ENCODE results near the gene STARD13.

The STARD13 gene

DNA sequence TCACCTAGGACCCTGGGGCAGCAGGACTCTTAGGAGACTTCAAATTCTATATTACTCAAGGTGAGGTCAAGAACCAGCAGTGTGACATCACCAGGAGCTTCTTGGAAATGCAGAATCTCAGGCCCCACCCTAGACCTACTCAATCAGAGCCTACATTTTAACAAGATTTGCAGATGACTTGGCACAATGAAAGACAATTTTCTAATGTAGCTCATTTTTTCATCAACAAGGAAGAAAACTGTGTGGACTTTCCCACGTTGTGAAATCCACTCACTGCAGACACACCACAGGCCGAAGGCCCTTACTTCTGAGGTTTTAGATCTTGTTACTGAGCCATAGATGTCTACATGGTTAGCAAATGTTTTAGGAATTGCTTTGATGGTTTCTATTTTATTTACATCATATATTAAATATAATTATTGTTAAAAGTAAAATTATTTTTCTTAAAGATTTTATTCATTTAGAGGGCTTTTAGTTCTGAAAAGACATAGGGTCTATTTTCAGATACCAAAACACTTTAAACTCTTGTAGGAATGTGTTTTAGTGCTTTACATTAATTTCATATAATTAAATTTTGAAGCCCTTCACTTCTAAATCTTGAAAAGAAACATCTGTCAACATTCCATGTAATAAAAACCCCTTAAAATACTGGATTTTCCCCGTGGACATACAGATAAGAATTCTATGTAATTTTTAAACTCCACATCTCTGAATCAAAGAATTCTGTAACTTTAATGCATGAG, 18.5 kb upstream of the STARD13 start:
- no peak for DNase-seq

DNA sequence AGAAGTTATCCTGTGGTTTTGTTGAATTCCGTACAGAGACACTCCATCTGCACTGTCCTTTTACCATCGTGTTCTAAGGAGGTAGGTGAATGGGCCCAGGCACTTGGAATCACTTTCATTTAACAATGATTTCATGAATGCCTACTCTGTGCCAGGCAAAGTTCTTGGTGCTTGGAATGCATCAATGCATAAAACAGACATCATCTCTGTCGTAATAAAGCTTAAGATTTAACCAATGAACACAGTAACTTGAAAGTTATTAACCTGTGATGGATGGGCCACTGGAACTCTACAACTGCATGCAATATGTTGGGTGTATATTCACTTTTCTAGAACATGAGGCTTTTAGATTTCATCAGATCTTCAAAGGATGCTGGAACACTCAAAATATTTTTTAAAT, 14.1 kb upstream of the STARD13 start:
- DNase-seq = no peak

DNA sequence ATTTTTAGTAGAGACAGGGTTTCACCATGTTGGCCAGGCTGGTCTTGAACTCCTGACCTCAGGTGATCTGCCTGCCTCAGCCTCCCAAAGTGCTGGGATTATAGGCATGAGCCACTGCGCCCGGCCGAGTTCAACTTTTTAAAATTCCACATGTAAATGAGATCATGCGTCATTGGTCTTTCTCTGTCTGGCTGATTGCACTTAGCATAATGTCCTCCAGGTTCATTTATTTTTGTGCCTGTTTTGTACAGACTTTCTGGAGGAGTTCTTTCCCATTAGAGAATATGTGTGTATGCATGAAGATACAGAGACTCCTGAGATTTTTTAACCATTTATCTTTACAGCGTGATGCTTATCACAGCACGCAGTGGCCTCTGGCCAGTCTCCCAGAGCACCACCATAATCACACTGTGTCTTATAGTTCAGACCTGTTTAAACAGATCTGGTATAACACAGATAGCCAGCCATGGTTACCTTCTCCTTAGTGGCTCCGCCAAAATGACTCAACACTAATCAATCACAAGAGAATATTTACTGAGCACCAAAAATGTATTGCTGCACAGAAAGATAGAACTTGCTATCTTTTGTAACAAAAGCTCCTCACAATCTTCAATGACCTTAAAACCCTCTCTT, 11.4 kb upstream of the STARD13 start:
- no peak for DNase-seq

DNA sequence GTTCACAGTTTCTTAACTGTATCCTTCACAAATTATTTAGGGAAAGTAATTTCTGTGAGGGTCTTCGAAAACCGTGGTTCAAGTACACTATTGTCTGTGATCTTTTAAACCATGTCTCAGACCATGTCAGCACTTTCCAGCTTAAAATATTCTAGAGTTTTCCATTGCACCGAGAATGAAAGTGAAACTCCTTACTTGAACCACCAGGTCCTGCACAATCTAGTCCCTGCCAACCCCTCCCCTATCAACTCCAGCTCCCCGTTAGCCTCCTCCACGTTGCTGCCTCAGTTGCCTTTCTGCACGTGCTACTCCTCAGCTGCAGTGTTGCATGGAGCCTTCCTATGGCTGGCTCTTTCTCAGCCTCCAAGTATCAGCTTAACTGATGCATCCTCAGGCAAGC, 7.2 kb upstream of the STARD13 start:
- DNase-seq = no peak

DNA sequence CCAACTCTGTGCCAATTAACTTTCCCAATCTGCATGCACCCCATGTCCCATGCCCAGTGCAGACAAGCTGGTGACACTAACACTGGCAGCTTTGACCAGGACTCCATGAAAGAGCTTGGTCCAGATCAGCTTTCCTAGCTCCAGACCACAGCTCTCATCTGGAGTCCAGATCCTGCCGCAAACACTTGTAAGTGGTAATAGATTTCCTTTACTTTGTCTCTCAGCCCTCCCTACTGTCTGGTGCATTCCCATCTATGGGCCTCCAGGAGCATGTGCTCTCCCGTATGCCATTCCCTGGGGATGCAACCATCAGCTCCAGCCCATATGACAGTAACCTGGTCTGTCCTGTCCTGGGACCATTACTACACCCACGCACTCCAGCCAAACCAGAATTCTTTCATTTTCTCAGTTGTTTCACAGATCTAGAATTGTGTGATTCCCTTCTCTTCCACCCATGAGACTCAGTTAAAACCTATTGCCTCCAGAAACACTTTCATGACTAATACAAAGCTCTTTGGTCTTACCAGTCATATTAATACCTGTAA, 4.9 kb upstream of the STARD13 start:
- DNase-seq = no peak

DNA sequence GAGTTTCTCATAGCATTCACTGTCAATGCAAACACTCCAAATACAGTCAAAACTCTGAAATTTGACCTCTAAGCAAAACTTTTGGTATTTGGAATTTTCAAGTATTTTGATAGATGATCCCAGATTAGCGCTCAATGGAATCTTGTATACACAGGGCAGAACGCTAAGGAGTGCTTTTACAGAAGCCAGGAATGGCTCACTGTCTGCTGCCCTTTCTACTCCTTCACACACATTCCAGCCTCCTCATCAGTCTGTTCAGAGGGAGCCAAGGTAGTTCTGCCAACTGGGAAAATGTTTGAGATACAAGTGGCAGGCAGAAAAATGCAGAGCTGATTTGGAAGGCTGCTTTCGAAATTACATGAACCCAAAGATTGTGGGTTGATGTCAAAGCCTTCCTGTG, 4.4 kb upstream of the STARD13 start:
- DNase-seq = no peak

DNA sequence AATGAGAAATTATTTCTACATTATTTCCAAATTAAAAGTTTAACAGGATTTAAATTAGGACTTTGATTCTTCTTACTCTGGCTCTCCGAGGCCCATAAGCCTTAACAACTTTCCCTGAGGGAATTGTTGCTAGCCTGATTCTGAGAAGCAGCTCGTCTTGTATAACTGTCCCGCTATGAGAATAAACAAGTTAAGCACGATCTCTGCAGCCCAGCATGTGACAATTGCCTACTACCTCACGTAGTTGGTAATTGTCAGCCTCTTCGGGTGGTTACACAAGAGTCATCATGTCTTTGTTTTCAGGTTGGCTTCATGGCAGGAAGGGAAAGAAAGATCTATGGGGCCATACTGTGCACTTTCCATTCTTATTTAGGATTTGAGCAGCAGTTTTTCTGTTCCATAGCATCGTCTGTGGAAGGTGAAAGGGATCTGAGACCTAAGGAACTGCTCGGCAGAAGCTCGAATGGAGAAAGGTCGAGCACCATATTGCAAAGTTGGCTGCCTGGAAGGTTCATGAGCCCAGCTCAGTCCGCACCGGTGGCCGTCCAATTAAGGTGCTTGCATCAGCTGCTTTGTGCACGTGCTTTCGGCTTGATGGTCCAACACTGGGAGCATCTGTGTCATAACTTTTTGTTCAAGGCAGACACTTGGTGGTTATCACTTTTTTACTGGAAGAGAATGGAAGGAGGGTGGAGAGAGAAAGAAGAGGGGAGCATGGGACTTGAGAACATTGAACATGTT, 1.8 kb upstream of the STARD13 start:
- DNase-seq = no peak

DNA sequence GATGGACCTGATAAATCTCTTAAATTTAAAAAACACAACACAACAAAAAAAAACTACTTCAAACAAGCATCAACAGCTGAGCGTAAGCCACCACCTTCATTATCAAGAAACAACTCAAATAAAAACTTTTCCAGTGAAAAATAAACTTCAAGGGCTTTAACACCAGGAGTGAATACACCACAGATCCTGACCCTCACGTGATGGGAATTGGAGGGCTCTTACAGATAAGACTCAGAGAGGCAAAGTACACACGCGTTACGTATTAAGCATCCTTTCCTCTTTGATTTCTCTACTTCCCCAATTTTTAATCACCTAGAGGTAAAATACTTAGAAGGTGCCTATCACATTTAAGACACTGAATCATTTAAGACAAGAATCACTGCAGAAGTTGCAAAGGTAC, 573 bp upstream of the STARD13 start:
- DNase-seq = no peak

DNA sequence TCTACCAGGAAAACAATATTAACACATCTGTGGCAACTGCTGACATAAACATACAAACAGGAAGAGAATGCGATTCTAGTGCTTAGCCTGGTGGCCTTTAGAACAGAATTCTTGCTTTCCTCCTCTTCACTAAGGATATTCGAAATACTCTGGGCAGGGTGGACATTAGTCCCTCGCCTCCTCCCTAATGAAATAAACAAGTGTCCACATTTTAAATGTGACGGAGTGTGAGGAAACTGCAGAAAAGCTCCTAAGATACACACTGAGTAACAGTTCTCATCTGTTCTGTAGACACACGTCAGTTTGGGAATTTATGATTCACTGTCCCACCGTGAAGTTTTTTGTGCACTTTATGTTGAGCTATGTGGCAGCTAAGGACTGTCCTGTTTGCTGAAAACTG, 639 bp downstream of the STARD13 start:
- no peak for DNase-seq

DNA sequence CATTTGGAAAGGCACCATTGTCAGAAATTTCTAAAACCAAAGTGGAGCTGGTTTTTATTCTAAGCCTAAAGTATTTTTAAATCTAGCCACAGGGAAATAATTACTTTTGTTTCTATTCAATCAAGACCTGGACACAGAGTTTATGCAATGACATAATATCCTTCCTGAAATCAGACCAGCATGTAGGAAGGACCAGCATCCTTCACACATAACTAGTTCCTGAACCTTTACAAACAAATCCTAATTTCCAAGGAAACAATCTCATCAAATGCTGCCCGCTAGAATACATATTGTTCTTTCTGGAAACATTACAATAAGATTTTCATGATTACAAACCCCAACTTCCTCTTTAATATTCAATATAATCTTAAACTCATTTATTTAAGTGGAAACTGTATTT, 1.5 kb downstream of the STARD13 start:
- no peak for DNase-seq

DNA sequence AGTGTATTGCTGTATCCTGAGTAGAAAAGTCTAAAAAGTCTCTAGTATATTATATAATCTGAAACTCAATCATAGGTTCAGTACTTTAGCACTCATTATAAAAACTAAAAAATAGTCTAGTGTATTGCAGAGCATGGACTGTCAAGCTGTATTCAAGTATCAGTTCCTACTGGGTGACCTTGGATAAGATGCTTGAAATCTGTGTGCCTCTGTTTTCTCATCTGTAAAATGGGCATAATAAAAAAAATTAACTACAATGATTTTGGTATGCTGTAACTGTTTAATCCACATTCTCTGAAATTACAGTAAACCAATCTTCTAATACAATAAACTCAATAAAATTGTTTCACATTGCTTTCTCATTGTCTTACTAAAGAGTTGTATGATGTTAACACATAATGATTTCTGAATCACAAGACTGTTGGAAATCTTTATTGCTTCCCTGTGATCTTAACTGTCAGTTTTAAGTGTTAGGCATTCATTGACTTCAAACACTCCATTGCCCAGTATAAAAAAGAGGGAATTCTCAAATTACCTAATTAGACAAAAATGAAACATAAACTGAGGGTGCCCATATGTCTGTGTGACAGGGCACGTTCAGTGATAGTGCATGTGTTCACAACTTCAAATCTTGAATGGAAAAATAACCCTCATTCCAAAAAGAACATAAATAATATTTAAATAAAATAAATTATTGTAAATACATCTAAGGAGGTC, 2.2 kb downstream of the STARD13 start:
- no peak for DNase-seq

DNA sequence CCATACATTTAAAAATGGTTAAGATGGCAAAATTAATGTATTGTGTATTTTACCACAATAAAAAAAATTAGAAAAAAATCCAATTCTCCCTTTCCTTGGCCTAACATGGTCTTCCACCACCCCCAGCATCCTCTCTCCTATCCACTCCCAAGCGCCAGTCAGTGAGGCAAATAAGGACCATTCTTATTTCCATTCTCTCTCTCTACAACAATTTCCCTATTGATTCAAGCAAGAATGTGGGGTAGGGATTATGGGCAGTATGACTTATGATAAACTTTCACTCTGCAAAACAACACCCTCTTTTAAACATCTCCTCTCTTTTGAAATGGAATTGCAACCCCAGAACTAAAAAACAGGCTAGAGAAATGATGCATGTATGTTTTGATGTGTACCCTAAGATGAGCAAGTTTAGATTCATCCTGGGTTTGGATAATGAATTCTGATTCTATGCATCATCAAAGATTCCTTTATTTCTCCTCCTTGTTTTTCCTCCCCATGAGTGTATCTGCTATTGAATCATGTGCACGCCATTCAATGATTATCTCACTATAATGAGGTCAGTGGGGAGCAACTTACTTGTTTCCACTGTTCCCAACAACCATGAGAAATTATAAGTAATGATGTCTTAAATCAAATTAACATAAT, 3.5 kb downstream of the STARD13 start:
- no peak for DNase-seq

DNA sequence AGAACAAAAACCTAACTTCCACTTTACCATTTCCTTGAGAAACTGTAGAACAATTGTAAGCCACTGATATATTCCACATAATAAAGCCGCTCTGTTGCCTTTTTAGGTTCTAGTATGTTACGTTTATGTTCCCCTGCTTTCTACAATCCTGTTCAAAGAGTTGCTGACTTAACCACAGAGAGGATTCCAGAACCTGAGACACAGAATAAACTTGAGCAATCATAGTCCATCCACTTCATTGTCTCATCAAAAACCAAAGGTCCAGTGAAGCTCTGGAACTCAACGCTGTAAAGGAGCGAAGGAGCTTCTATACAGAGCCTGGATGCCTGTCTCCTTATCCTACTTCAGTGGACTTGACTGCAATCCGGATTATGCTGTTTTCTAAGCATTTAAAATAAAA, 4.6 kb downstream of the STARD13 start:
- DNase-seq = no peak

DNA sequence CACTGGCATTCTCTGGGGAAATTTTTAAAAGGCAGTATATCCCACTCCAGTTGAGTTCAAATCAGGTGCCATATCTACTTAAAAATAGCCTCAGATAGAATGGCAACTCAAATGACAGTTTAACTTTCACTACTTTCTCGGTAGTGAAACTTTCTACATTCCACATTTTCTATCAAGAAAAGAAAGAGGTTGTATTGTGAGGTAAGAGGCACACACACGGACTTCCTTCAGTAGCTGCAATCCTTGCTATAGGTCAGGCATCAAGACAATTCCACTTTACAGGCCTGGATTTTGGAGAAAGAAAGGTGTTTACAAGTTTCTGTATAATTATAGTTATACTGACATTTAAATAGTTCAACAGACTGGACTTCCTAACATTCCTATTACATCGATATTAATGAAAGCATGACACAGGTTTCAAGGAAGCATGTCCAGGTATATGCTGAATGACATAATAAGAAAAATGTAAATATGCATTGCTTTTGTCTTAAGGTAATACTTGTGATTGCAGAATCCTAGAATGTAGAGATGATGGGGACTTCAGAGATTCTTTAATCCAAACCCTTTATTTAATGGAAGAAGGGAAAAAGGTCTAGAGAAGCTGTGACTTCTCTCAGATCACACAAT, 5.2 kb downstream of the STARD13 start:
- no peak for DNase-seq

DNA sequence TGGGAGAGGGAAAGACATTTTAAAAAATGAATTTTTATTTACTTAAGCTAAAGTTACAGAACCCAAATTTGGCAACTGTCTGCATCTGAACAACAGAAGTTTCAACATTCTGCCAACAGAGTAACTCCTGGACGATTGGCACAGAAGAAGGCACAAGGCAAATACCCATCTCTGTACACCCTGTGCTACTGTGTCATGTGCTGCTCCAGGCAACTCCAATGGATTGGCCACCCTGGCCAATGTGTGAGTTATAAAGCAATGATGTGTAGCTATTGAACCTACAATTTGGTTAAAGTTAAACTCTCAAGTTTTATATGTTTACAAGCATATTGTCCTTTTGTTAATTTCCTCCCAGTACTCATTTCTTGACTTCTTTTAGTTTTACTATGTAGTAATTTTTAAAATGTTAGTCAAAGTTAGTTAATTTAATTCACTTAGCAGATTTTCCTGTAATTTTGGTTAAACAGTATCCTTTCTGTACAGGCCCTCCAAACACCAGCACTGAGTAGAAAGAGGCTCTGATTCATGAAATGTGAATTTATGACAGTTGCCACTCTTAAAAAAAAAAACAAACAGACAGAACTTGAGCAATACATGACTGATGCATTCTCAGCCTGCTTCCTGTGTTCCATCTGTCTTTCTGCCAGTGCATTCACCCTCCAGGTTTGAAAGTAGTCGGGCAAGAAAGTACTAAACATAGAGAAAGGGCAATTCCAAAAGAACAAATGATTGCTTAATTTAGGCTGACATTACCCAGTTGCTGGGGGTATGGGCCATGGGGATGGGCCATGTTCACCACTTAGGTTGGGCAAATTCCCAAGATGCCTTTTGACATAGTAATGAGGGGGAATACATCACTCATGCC, 5.9 kb downstream of the STARD13 start:
- DNase-seq = peak; percentile 82

DNA sequence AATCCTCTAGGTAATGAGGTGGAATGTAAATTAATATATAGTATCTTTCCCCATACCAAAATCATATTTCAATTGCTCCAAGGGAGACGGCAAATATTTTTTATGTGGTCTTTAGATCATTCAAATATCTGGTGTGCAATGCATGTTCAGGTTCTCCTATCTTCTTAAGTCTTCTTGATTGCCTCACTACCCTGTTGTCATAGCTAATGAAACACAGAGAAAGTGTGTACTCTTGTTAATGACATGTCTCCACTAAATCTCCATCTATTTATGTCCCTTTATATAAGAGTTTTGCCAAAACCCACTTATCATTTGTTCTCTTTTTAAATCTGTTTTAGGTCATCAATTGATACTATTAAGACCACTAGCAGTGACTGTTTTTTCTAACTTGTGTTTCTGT, 6.6 kb downstream of the STARD13 start:
- DNase-seq = no peak

DNA sequence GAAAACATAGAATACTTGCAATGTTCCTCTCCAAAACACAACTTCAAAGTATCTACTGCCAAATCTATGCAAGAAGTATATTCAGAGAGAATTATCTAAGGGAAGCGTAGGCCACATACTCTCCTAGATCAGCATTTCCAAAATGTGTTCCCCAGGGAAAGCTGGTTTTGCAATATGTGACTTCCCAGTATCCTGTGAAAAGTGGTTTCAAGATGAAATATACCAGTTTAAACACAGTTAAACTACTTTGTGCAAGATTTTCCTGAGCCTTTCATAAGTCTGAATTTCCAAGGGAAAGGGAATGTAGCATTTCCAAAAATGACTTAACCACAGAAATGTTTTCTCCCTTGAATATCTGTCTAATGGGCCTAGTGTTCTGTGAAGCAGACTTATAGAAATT, 7.6 kb downstream of the STARD13 start:
- DNase-seq = no peak

DNA sequence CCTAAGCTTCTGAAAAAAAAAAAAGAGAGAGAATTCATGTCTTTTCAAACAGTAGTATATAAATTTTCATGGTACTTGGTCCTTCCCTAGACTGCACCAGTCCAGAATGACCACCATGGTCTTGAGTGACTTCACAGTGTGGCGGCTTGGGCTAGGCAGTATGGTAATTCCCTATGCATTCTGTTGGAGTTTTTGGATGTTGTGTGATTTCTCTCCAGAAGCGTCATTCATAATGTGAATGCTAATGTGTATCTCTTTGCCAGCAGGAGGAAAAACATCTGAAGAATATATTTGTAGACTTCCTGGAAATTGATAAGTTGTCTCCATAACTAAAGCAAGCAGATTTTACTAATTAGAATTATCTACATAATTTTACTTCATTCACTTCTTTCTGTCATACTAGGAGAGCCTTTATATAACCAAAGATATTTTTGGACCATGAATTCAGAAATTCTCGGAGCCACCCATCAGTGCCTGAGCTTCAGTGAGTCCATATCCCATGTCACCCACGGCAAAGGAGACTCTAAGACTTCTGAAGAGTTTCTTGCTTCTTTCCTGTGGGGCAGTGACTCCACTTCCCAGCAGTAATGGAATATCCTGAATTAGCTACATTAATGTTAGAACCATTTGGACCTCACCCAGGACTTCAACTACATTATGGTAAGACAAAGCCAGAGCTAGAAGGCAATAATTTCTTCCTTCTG, 8.4 kb downstream of the STARD13 start:
- no peak for DNase-seq

DNA sequence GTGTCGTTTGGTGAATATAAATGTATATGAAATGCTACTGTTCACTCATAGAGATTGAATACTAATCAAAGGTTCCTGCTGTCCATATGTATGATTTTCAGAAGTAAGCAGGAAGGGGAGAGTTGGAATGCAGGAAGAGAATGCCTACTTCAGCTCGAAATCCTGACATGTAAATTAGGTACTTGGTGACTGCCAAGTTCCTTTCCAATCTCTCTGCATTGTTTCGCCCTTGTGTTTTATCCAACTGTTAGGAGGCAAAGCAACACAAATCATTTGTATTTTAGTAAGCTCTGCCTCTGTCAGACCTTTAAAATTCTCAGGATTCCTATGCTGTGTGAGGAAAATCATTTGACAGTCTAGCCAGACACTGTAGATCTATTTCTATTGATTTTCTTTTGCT, 9.0 kb downstream of the STARD13 start:
- DNase-seq = no peak

DNA sequence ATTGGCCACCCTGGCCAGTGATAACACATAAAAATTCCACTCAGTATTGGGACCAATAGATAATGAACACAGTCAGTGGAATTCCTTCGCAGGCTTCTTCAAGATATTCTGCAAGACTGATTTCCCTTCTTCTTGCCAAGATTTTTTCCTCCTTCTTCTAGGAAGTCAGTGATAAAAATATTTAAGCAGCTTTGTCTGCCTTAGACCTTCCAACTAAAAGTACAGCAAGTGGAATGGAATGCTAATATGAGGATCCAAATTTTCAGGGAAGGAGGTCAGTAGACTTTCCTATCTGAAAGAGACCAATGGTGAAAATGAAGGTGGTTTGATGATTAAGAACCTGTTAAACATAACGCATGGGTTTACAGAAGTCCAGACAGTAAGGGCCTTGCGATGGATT, 9.6 kb downstream of the STARD13 start:
- no peak for DNase-seq

DNA sequence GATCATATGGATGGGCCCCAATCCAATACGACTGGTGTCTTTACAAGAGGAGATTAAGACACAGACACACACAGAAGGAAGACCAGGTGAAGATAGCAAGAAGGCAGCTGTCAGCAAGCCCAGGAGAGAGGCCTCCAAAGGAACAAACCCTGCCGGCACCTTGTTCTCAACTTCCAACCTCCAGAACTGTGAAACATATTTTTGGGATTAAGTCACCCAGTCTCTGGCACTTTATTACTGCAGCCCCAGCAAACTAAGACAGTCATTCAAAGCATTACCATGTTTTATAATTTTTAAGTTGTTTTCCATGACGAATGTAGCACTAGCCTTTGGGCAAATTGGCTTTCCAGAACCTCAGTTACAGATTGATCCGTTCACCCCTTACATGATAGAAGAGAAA, 11.3 kb downstream of the STARD13 start:
- DNase-seq = no peak
